Neural crest cell (in vitro differentiated cells): ENCODE results near the gene MGST2. TPM values are rescaled to one million over a fixed set of nuclear protein-coding genes. Genes with fewer than 3 reads are reported as not detected.
A peak's percentile ranks its signal among the peaks of the same experiment; 100 is the strongest.

Experiments used
- DNase-seq: peaks from one replicate; pipeline ENCODE4 v3.0.0; 2021; ENCODE audit warnings: low read depth, mixed read lengths, low spot score
- H3K27ac Mint-ChIP-seq: one replicate; pipeline ENCODE4 v1.8.0; 2021; ENCODE audit warnings: mild to moderate bottlenecking, mixed read lengths; ENCODE audit not compliant: unreplicated experiment
- H3K27me3 Mint-ChIP-seq: 2 replicates; pipeline ENCODE4 v1.8.0; 2021; ENCODE audit warnings: low read depth, mild to moderate bottlenecking, mixed read lengths
- H3K36me3 Mint-ChIP-seq: 2 replicates; pipeline ENCODE4 v1.8.0; 2021; ENCODE audit warnings: low read depth, mild to moderate bottlenecking, mixed read lengths
- H3K4me1 Mint-ChIP-seq: 2 replicates; pipeline ENCODE4 v1.8.0; 2021; ENCODE audit warnings: mixed read lengths
- H3K4me3 Mint-ChIP-seq: one replicate; pipeline ENCODE4 v1.8.0; 2021; ENCODE audit warnings: mild to moderate bottlenecking, mixed read lengths
- H3K9me3 Mint-ChIP-seq: 2 replicates; pipeline ENCODE4 v1.8.0; 2021; ENCODE audit warnings: mixed read lengths
- total RNA-seq: library from RNA; stranded (reverse); gene quantifications from 2 replicates; pipeline ENCODE4 v1.2.1, GENCODE V29; 2021
- TF ChIP-seq, protein P1 (sequence below): fragments of 200-600 bp; sonication (generic); conservative IDR thresholded peaks from 2 replicates; pipeline ENCODE4 v1.5.0; 2021; ENCODE audit warnings: antibody characterized with exemption, mild to moderate bottlenecking

Gene MGST2
- total RNA-seq, 1 donor from 2014 or later = 15.3 TPM

- Mint-ChIP-seq H3K4me1 (peaks cover 31% of the 10 kb centered on the region), H3K27me3 (no peaks in the 10 kb centered on the region), H3K36me3 (no peaks in the 10 kb centered on the region), H3K27ac (no peak overlapping the region), H3K9me3 (no peaks in the 10 kb centered on the region), H3K4me3 (no peak overlapping the region)
- no peak for DNase-seq
- TF ChIP-seq, protein P1, sequence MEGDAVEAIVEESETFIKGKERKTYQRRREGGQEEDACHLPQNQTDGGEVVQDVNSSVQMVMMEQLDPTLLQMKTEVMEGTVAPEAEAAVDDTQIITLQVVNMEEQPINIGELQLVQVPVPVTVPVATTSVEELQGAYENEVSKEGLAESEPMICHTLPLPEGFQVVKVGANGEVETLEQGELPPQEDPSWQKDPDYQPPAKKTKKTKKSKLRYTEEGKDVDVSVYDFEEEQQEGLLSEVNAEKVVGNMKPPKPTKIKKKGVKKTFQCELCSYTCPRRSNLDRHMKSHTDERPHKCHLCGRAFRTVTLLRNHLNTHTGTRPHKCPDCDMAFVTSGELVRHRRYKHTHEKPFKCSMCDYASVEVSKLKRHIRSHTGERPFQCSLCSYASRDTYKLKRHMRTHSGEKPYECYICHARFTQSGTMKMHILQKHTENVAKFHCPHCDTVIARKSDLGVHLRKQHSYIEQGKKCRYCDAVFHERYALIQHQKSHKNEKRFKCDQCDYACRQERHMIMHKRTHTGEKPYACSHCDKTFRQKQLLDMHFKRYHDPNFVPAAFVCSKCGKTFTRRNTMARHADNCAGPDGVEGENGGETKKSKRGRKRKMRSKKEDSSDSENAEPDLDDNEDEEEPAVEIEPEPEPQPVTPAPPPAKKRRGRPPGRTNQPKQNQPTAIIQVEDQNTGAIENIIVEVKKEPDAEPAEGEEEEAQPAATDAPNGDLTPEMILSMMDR = no peak
Measured at GRCh38 chr4:139647184-139647583, 18.4 kb upstream of the MGST2 start.

DNA sequence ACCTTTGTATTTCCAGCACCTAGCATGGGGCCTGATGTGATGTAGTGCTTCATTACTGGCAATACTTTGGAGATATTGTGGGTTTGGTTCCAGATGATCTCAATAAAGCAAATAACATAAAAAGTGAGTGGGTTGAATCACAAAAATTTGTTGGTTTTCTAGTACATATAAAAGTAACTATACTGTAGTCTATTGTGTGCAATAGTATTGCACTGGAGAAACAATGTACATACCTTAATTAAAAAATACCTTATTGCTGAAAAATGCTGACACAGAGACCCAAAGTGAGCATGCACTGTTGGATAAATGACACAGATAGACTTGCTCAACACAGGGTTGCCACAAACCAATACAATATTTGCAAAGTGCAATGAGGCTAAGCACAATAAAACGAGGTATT, 17.7 kb upstream of the MGST2 start:
- Mint-ChIP-seq H3K27me3 (no peaks in the 10 kb centered on the region), H3K36me3 (no peaks in the 10 kb centered on the region), H3K4me3 (no peak overlapping the region), H3K9me3 (no peaks in the 10 kb centered on the region), H3K4me1 (peaks cover 24% of the 10 kb centered on the region), H3K27ac (no peak overlapping the region)
- TF ChIP-seq, protein P1 = no peak
- DNase-seq = no peak

GRCh38 chr4:139651282-139652194, 14.1 kb upstream of the MGST2 start:
- Mint-ChIP-seq H3K36me3 (no peaks in the 10 kb centered on the region), H3K4me3 (no peak overlapping the region), H3K4me1 (peaks cover 13% of the 10 kb centered on the region), H3K9me3 (no peaks in the 10 kb centered on the region), H3K27me3 (no peaks in the 10 kb centered on the region), H3K27ac (no peak overlapping the region)
- TF ChIP-seq, protein P1 = peak; percentile 92
- peak; percentile 79 for DNase-seq

- Mint-ChIP-seq H3K36me3 (no peaks in the 10 kb centered on the region), H3K27me3 (no peaks in the 10 kb centered on the region), H3K4me1 (peaks cover 31% of the 10 kb centered on the region), H3K27ac (no peak overlapping the region), H3K9me3 (no peaks in the 10 kb centered on the region), H3K4me3 (no peak overlapping the region)
- no peak for DNase-seq
- TF ChIP-seq, protein P1 = no peak
Measured at GRCh38 chr4:139654516-139654915, 11.1 kb upstream of the MGST2 start.

DNA sequence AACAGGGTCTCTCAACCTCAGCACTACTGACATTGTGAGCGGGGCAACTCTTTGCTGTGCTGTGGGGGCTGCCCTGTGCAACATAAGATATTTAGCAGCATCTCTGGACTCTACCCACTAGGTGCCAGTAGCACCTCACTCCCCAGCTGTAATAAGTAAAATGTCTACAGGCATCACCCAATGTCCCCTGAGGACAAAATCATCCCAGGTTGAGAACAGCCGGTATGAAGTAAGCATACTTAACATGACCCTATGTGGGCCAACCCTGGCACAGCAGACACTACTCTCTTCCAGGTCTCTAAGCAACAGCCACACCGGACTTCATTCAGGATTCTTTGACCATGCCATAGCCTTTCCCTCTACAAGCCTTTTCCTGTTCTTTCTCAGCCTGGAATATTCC, 10.5 kb upstream of the MGST2 start:
- Mint-ChIP-seq H3K36me3 (no peaks in the 10 kb centered on the region), H3K4me3 (no peak overlapping the region), H3K27me3 (no peaks in the 10 kb centered on the region), H3K27ac (no peak overlapping the region), H3K9me3 (no peaks in the 10 kb centered on the region), H3K4me1 (peaks cover 35% of the 10 kb centered on the region)
- no peak for DNase-seq
- TF ChIP-seq, protein P1 = peak; percentile 60
